Mesothelial cell of epicardium (in vitro differentiated cells): ENCODE data around the gene DPCD. TPM values are rescaled to one million over a fixed set of nuclear protein-coding genes. Genes with fewer than 3 reads are reported as not detected.

Experiments
- DNase-seq, 2 experiments: peaks; one replicate each; pipeline ENCODE4 v3.0.0; 2021; ENCODE audit warnings: low spot score in 2 of 2; ENCODE audit not compliant: unreplicated experiment in 2 of 2
- H3K27ac Mint-ChIP-seq: 2 replicates; pipeline ENCODE4 v1.8.0; 2021; ENCODE audit warnings: mixed read lengths
- H3K27me3 Mint-ChIP-seq: 2 replicates; pipeline ENCODE4 v1.8.0; 2021; ENCODE audit warnings: low read depth, mixed read lengths
- H3K36me3 Mint-ChIP-seq: 2 replicates; pipeline ENCODE4 v1.8.0; 2021; ENCODE audit warnings: mixed read lengths
- H3K4me1 Mint-ChIP-seq: 2 replicates; pipeline ENCODE4 v1.8.0; 2021; ENCODE audit warnings: mixed read lengths
- H3K4me3 Mint-ChIP-seq: 2 replicates; pipeline ENCODE4 v1.8.0; 2021; ENCODE audit warnings: mild to moderate bottlenecking, moderate library complexity, mixed read lengths
- H3K9me3 Mint-ChIP-seq: 2 replicates; pipeline ENCODE4 v1.8.0; 2021; ENCODE audit warnings: mixed read lengths
- total RNA-seq: library from RNA; stranded (reverse); gene quantifications from 3 replicates; pipeline ENCODE4 v1.2.1, GENCODE V29; 2021
- TF ChIP-seq, protein P1 (sequence below): fragments of 200-600 bp; sonication (generic); IDR thresholded peaks from one replicate; pipeline ENCODE4 v1.5.0; 2021; ENCODE audit warnings: antibody characterized with exemption; ENCODE audit not compliant: unreplicated experiment

DPCD gene
- total RNA-seq, 1 donor from 2014 or later: 23.0 TPM

DNA sequence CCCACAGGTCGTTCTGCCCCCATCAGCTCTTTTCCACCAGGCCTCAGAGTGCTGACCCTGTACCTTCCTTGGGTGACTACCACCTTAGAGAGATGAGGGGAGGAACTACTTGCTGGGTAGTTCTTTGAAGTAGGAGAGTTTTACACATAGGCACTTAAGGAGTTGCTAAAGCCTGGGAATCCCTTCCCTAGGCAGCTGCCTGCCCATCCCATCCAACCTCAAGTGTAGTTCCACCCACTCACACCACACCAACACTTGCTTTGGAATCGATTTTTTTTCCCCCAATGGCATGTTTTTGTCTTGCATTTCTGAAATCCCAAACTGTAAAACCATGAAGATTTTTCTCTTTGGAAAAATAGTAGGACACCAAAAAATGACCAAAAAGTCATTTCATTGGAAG lies 59.1 kb downstream of the DPCD start:
- Mint-ChIP-seq H3K27me3 (no peaks in the 10 kb centered on the region), H3K27ac (no peak overlapping the region), H3K36me3 (peaks cover 15% of the 10 kb centered on the region), H3K4me3 (no peak overlapping the region), H3K9me3 (no peaks in the 10 kb centered on the region), H3K4me1 (no peaks in the 10 kb centered on the region)
- TF ChIP-seq, protein P1, sequence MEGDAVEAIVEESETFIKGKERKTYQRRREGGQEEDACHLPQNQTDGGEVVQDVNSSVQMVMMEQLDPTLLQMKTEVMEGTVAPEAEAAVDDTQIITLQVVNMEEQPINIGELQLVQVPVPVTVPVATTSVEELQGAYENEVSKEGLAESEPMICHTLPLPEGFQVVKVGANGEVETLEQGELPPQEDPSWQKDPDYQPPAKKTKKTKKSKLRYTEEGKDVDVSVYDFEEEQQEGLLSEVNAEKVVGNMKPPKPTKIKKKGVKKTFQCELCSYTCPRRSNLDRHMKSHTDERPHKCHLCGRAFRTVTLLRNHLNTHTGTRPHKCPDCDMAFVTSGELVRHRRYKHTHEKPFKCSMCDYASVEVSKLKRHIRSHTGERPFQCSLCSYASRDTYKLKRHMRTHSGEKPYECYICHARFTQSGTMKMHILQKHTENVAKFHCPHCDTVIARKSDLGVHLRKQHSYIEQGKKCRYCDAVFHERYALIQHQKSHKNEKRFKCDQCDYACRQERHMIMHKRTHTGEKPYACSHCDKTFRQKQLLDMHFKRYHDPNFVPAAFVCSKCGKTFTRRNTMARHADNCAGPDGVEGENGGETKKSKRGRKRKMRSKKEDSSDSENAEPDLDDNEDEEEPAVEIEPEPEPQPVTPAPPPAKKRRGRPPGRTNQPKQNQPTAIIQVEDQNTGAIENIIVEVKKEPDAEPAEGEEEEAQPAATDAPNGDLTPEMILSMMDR: no peak
- DNase-seq: no peak

DNA sequence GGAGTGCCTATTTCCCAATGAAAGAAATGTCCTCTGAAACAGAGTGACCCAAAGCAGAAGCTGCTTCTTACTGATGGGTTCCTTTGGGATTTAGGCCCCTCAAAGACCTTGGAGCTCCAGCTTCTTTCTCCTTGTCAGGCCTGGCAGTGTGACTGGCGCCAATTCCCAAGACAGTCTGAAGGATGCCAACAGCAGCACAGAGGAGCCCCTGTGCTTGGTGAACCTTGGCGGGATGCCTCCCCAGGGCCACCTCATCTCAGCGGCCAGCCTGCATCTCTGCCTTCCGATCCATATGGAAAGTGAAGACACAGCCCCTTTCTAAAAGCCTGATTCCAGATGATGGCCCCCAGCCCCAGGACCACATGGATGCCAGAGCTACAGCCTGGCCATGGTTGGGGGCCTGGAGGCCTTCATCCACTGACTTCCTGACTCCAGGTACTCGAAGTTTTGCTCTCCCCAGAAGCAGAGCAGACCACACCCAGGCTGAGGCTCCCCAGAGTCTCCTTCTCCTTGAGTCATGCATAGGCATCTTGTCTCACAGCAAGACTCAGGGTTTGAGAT lies 61.5 kb downstream of the DPCD start:
- Mint-ChIP-seq H3K9me3 (no peaks in the 10 kb centered on the region), H3K36me3 (peaks cover 15% of the 10 kb centered on the region), H3K27ac (no peak overlapping the region), H3K4me3 (no peak overlapping the region), H3K4me1 (no peaks in the 10 kb centered on the region), H3K27me3 (no peaks in the 10 kb centered on the region)
- DNase-seq: no peak
- TF ChIP-seq, protein P1: no peak

DNA sequence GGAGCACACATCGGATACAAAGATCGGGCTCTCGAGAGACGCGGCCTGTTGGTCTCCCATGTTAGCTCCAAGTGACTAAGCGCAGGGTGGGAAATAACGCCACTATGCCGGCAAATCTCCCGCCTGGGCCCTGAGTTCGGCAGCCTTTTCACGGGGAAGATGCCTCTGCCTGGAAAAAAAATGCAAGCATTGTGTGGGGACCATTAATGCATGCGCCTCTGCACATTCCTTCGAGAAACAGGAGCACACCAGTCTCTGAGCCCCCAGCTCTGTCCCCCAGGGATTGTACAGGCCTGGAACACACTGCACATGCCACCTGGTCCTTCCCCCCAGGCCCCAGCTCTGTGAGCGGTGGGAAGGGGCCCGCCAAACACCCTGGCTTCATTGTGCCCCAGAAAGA lies 62.7 kb downstream of the DPCD start:
- H3K27ac Mint-ChIP-seq: no peak overlapping the region
- H3K9me3 Mint-ChIP-seq: no peaks in the 10 kb centered on the region
- TF ChIP-seq, protein P1: no peak
- H3K4me1 Mint-ChIP-seq: no peaks in the 10 kb centered on the region
- peaks cover 12% of the 10 kb centered on the region for H3K36me3 Mint-ChIP-seq
- H3K4me3 Mint-ChIP-seq: no peak overlapping the region
- no peaks in the 10 kb centered on the region for H3K27me3 Mint-ChIP-seq
- DNase-seq: no peak

DNA sequence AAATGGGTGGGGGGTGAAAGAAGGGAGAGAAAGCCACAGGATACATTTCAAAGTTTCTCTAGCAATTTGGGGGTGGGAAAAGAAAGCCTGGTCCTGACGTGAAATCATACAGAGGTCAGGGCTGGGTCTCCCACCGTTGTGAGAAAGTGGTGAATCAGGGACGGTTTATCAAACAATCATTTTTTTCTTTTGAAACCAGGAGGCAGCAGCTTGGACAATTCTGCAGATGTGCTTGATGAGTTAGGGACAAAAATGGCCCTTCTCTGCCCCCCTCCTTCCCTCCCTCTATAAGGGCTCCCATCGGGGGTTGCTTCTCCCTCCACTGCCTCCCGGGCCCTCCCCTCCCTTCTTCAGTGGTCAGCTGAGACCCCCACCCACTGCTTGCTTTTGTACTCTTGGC lies 63.2 kb downstream of the DPCD start:
- DNase-seq: no peak
- peaks cover 17% of the 10 kb centered on the region for H3K36me3 Mint-ChIP-seq
- no peak overlapping the region for H3K4me3 Mint-ChIP-seq
- no peak overlapping the region for H3K27ac Mint-ChIP-seq
- H3K9me3 Mint-ChIP-seq: no peaks in the 10 kb centered on the region
- TF ChIP-seq, protein P1: no peak
- no peaks in the 10 kb centered on the region for H3K4me1 Mint-ChIP-seq
- H3K27me3 Mint-ChIP-seq: no peaks in the 10 kb centered on the region

DNA sequence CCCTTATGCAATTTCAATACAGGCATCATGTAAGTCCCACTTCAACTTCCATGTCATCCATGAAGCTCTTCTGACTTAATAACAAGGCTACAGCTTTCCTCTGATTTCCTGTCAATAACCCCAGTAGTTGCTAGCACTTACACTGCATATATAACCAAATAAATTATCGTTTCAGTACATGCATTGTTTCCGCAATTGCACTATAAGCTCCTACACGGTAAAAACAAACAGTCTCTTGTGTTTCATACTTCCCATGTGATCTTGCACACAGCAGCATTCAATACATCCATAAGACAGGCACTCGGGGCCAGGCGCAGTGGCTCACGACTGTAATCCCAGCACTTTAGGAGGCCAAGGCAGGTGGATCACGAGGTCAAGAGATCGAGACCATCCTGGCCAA lies 65.4 kb downstream of the DPCD start:
- TF ChIP-seq, protein P1: no peak
- Mint-ChIP-seq H3K36me3 (peaks cover 20% of the 10 kb centered on the region), H3K4me3 (no peak overlapping the region), H3K9me3 (no peaks in the 10 kb centered on the region), H3K4me1 (no peaks in the 10 kb centered on the region), H3K27ac (no peak overlapping the region), H3K27me3 (no peaks in the 10 kb centered on the region)
- DNase-seq: no peak

DNA sequence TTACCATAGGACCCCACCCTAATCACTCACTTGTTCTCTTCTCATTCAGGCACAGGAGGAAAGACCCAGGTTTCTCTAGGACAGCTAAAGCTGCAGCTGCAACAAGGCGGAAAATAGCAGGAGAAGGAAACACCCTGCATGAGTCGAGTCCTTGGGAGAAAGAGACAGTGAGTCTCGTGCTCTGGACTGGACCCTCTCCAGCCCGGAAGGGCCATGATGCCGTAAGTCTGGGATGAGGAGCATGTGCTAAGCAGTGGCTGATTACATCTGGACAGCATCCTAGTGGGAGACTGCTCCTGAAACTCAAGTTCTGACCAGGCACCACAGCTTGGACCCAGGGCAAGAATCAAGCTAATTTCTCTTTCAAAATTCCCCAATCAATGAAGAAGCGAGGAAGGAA lies 67.4 kb downstream of the DPCD start:
- H3K9me3 Mint-ChIP-seq: no peaks in the 10 kb centered on the region
- H3K27me3 Mint-ChIP-seq: no peaks in the 10 kb centered on the region
- DNase-seq: no peak
- H3K36me3 Mint-ChIP-seq: peaks cover 23% of the 10 kb centered on the region
- no peaks in the 10 kb centered on the region for H3K4me1 Mint-ChIP-seq
- H3K27ac Mint-ChIP-seq: no peak overlapping the region
- no peak overlapping the region for H3K4me3 Mint-ChIP-seq
- TF ChIP-seq, protein P1: no peak
